Fibroblast of lung (primary cell): ENCODE measurements around the gene ACSL3. TPM values are rescaled to one million over a fixed set of nuclear protein-coding genes. Genes with fewer than 3 reads are reported as not detected.

Source experiments
- DNase-seq, 2 donors: peaks; one replicate each; pipeline versions ENCODE4 v3.0.0 to v3.0.0-alpha.2; 2010; ENCODE audit warnings: low read depth in 2 of 2
- H2AFZ ChIP-seq: 2 replicates; pipeline ENCODE4 v1.5.1; 2012; ENCODE audit warnings: low read length, control low read depth, inconsistent platforms
- H3K27ac ChIP-seq: 2 replicates; pipeline ENCODE4 v1.5.1; 2011; ENCODE audit warnings: low read length, control low read depth; ENCODE audit not compliant: insufficient read depth
- H3K27me3 ChIP-seq: 2 replicates; pipeline ENCODE4 v1.5.1; 2011; ENCODE audit warnings: mild to moderate bottlenecking, low read length; ENCODE audit not compliant: control insufficient read depth, insufficient read depth
- H3K36me3 ChIP-seq: 2 replicates; pipeline ENCODE4 v1.5.1; 2011; ENCODE audit warnings: low read length; ENCODE audit not compliant: control insufficient read depth, insufficient read depth
- H3K4me1 ChIP-seq: 2 replicates; pipeline ENCODE4 v1.5.1; 2011; ENCODE audit warnings: low read length; ENCODE audit not compliant: control insufficient read depth, insufficient read depth; ENCODE audit errors: extremely low read depth
- H3K4me2 ChIP-seq: 2 replicates; pipeline ENCODE4 v1.5.1; 2011; ENCODE audit warnings: low read length, control low read depth; ENCODE audit not compliant: insufficient read depth; ENCODE audit errors: extremely low read depth
- H3K4me3 ChIP-seq, 4 experiments: fragments of 200-600 bp in 1 of 4; sonication (generic) in 1 of 4; replicated peaks in 1 of 4; 2 replicates each; pipeline ENCODE4 v1.5.1; 2011 to 2016; ENCODE audit warnings: low read length in 4 of 4, low read depth in 3 of 4, mild to moderate bottlenecking in 3 of 4, control low read depth in 2 of 4, inconsistent platforms in 1 of 4, mixed read lengths in 1 of 4; ENCODE audit not compliant: insufficient read depth in 1 of 4; ENCODE audit errors: control extremely low read depth in 1 of 4
- H3K79me2 ChIP-seq: 2 replicates; pipeline ENCODE4 v1.5.1; 2012; ENCODE audit warnings: mild to moderate bottlenecking, low read length, inconsistent platforms; ENCODE audit not compliant: control insufficient read depth, insufficient read depth
- H3K9ac ChIP-seq: 2 replicates; pipeline ENCODE4 v1.5.1; 2011; ENCODE audit warnings: mild to moderate bottlenecking, low read length, control low read depth; ENCODE audit not compliant: insufficient read depth
- H3K9me3 ChIP-seq: 2 replicates; pipeline ENCODE4 v1.5.1; 2012; ENCODE audit warnings: low read depth, low read length; ENCODE audit not compliant: control insufficient read depth, insufficient read depth
- H4K20me1 ChIP-seq: 2 replicates; pipeline ENCODE4 v1.5.1; 2011; ENCODE audit warnings: low read length; ENCODE audit not compliant: control insufficient read depth, insufficient read depth; ENCODE audit errors: extremely low read depth
- EZH2 ChIP-seq: IDR thresholded peaks from 2 replicates; pipeline ENCODE4 v1.5.1; 2012; ENCODE audit warnings: low read length, control low read depth, mild to moderate bottlenecking; ENCODE audit errors: missing control alignments
- polyA plus RNA-seq, 2 donors: library from polyadenylated mRNA; depleted of rRNA in 1 of 2; stranded (reverse) in 1 of 2; unstranded in 1 of 2; fragments of >200 nt; gene quantifications; 2 replicates each; pipeline ENCODE4 v1.2.1, GENCODE V29; 2011 to 2012; ENCODE audit warnings: missing spikeins in 1 of 2
- total RNA-seq: library from RNA; depleted of rRNA; stranded (reverse); fragments of >200 nt; gene quantifications from 2 replicates; pipeline ENCODE4 v1.2.1, GENCODE V29; 2014
- TF ChIP-seq, protein P1 (sequence below), 2 donors: IDR thresholded peaks in 1 of 2; conservative IDR thresholded peaks in 1 of 2; 1 replicate in 1 of 2; 2 replicates in 1 of 2; pipeline ENCODE4 v1.5.1; 2011 to 2012; ENCODE audit warnings: low read length in 2 of 2, control low read depth in 1 of 2, inconsistent platforms in 1 of 2, low read depth in 1 of 2, mild to moderate bottlenecking in 1 of 2

ACSL3 gene
- total and polyA plus RNA-seq, 2 donors (not counting 1 experiment from before 2014, with no cell fraction given) = 147 to 377 TPM

DNA sequence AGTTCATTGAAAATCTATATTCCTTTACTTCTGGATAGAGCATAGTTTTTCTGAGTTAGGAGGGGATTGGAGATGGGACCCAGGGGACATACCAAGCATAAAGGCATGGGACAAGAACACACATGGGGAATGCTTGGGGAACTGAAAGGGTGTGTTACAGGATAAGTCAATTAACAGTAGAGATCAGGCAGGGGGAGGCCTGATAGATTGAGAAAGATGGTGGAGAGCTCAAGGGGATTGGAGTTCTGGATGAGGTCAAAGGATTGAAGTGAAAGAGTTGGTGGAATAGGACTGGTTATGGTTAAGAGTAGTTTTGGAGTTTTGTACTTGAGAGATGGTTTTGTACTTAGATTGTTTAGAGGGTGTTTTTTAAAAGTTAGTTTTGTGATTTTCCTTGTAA, 16.1 kb downstream of the ACSL3 start:
- H3K4me3 ChIP-seq = no peak overlapping the region
- no peaks in the 10 kb centered on the region for H3K9me3 ChIP-seq
- peaks cover 96% of the 10 kb centered on the region for H3K79me2 ChIP-seq
- no peak overlapping the region for H3K9ac ChIP-seq
- H2AFZ ChIP-seq = no peak overlapping the region
- no peak for DNase-seq
- peaks cover 14% of the 10 kb centered on the region for H4K20me1 ChIP-seq
- TF ChIP-seq, protein P1, sequence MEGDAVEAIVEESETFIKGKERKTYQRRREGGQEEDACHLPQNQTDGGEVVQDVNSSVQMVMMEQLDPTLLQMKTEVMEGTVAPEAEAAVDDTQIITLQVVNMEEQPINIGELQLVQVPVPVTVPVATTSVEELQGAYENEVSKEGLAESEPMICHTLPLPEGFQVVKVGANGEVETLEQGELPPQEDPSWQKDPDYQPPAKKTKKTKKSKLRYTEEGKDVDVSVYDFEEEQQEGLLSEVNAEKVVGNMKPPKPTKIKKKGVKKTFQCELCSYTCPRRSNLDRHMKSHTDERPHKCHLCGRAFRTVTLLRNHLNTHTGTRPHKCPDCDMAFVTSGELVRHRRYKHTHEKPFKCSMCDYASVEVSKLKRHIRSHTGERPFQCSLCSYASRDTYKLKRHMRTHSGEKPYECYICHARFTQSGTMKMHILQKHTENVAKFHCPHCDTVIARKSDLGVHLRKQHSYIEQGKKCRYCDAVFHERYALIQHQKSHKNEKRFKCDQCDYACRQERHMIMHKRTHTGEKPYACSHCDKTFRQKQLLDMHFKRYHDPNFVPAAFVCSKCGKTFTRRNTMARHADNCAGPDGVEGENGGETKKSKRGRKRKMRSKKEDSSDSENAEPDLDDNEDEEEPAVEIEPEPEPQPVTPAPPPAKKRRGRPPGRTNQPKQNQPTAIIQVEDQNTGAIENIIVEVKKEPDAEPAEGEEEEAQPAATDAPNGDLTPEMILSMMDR (conservative IDR thresholded peaks at IDR 0.05 in 1 of 2, IDR thresholded peaks at IDR 0.05 in 1 of 2; ENCODE audit: low read depth in 1 of 2, low read length in 2 of 2) = no peak
- no peak for TF ChIP-seq EZH2
- H3K27me3 ChIP-seq = no peaks in the 10 kb centered on the region
- no peaks in the 10 kb centered on the region for H3K36me3 ChIP-seq
- no peak overlapping the region for H3K4me2 ChIP-seq
- H3K4me1 ChIP-seq = no peaks in the 10 kb centered on the region
- no peak overlapping the region for H3K27ac ChIP-seq

DNA sequence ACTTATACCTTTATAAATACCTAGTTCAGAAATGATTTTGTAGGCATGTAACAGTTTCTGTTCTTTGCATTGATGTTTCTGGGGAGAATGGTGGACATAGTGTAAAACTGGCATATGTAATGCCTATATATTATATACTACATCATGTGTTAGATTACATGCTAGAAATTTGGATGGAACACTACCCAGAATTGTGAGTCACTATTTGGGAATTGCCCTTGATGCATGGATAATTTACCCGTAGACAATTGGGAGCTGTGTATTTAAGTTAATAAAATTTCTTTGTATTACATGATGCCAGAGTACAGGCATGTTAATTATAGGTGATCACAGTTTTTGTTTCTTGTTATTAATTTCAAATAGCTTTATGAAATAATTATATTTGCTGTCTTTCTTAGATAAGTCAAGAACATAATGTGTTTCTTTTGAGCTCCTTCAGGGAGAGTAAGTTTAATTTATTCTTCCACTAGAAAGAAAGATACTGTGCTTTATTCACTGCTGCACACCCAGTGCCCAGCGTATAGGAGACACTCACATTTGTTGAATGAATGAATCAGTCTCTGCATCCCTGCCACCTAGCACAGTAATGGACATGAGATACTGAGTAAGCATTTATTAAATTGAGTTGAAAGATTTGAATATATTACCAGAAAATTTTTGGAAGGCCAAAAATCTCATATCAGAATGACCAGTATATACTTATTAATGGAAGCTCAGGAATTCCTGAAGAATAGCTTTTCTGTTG, 16.9 kb downstream of the ACSL3 start:
- no peak overlapping the region for H3K4me2 ChIP-seq
- peaks cover 97% of the 10 kb centered on the region for H3K79me2 ChIP-seq
- H3K27me3 ChIP-seq = no peaks in the 10 kb centered on the region
- peaks cover 14% of the 10 kb centered on the region for H4K20me1 ChIP-seq
- no peak overlapping the region for H2AFZ ChIP-seq
- H3K9ac ChIP-seq = no peak overlapping the region
- H3K4me1 ChIP-seq = no peaks in the 10 kb centered on the region
- no peak overlapping the region for H3K4me3 ChIP-seq
- H3K27ac ChIP-seq = no peak overlapping the region
- no peaks in the 10 kb centered on the region for H3K9me3 ChIP-seq
- no peaks in the 10 kb centered on the region for H3K36me3 ChIP-seq
- TF ChIP-seq, protein P1 (conservative IDR thresholded peaks at IDR 0.05 in 1 of 2, IDR thresholded peaks at IDR 0.05 in 1 of 2; ENCODE audit: low read depth in 1 of 2, low read length in 2 of 2) = no peak
- no peak for TF ChIP-seq EZH2
- peak in 1 of 2 donors; percentile 39 for DNase-seq

- DNase-seq = no peak
- peaks cover 97% of the 10 kb centered on the region for H3K79me2 ChIP-seq
- no peak overlapping the region for H3K27ac ChIP-seq
- no peaks in the 10 kb centered on the region for H3K36me3 ChIP-seq
- no peaks in the 10 kb centered on the region for H3K27me3 ChIP-seq
- H3K4me3 ChIP-seq = no peak overlapping the region
- H3K9ac ChIP-seq = no peak overlapping the region
- H3K9me3 ChIP-seq = no peaks in the 10 kb centered on the region
- no peak overlapping the region for H2AFZ ChIP-seq
- H3K4me2 ChIP-seq = no peak overlapping the region
- H4K20me1 ChIP-seq = peaks cover 9% of the 10 kb centered on the region
- TF ChIP-seq, protein P1 (conservative IDR thresholded peaks at IDR 0.05 in 1 of 2, IDR thresholded peaks at IDR 0.05 in 1 of 2; ENCODE audit: low read depth in 1 of 2, low read length in 2 of 2) = no peak
- no peak for TF ChIP-seq EZH2
- no peaks in the 10 kb centered on the region for H3K4me1 ChIP-seq
These were observed 17.6 kb downstream of the ACSL3 start for GRCh38 chr2:222878301-222878876.
